Kidney glomerular epithelial cell (primary cell): ENCODE measurements around the gene TRIM27.
"Not testable (repeated sequence)": the region's sequence is repeated elsewhere in the genome, so short reads cannot be mapped to it uniquely, and the experiment has no call there.

ENCODE experiments used
- DNase-seq: peaks from one replicate; lab custom pipeline; 2025; lab: John Stamatoyannopoulos, UW

TRIM27 gene

GRCh38 chr6:28864326-28864923, 59.4 kb downstream of the TRIM27 start:
- no peak for DNase-seq

DNA sequence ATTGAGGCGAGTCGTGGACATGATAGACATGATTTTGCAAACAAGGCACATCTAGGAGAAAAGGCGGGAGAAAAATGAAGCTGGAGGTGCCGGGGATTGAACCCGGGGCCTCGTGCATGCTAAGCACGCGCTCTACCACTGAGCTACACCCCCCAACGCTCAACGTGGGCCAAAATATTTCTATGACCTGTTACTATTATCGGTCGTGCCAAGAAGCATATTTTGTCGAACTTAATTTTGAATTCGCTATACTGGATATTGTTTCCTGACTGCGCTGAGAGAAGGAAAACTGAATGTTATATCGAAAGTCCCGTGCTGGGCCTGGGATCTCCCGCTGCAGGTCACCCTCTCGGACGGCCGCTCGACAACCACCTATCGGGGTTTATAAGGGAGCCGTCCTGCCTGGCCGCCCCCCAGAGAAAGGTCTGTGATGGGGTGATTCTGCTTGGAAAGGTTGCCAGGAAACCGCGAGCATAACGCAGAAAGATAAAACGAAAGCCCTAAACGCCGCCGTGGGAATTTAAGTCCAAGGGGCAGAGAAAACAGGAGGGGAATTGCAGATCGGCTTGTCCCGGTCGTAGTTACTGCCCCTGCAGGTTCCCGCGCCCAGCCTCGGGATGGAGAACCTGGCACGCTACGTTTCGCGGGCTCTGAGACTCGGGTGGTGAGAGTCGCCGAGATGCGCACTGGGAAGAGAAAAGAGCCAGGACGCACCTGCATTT, 60.0 kb downstream of the TRIM27 start:
- DNase-seq, result peak; percentile 87

DNA sequence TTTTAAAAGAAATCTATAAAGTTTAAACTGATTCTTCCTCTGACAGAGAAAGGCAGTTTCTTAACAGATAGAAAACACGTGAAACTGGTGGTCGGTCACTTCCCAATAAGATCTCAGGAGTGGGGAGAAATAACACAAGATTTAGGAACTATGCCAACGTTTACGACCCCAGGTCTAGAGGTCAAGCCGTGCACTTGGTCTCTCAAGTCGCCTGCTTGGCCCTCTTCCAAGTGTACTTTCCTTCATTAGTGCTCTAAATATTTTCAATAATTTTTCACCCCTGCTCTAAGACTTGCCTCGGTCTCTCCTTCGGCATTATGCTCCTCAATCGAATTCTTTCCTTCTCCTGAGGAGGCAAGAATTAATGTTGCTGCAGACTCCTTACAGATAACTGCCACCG, 61.7 kb downstream of the TRIM27 start:
- DNase-seq, result no peak

GRCh38 chr6:28861339-28861738, 62.4 kb downstream of the TRIM27 start:
- DNase-seq, result no peak

- DNase-seq, result no peak
These were observed 63.2 kb downstream of the TRIM27 start for GRCh38 chr6:28860581-28860980.

- DNase-seq, result no peak
These were observed 64.8 kb downstream of the TRIM27 start for GRCh38 chr6:28858963-28859362.

DNA sequence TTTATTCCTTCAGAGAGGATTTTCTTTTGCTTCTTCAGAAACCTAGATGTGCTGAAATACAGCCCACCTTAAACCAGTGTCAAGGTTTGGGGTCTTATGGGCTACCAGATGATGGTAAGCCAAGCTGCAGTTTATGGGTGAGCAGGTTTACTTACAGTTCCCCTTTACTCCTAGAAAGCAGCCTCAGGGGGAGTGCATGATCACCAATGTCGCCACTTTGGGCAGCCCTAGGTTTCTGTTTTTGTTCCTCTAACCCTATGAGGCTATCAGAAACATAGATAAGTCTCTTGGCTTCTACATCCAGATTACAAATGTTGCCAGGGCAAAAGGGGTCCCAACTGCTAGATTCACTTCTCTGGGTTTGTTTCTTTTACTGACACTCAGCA, 67.2 kb downstream of the TRIM27 start:
- DNase-seq, result no peak

DNA sequence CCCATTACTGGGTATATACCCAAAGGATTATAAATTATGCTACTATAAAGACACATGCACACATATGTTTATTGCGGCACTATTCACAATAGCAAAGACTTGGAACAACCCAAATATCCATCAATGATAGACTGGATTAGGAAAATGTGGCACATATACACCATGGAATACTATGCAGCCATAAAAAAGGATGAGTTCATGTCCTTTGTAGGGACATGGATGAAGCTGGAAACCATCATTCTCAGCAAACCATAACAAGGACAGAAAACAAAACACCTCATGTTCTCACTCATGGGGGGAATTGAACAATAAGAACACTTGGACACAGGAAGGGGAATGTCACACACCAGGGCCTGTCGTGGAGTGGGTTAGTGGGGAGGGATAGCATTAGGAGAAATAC, 69.4 kb downstream of the TRIM27 start:
- not testable (repeated sequence) for DNase-seq
